Measurements from ENCODE around the gene CCDC6.

GRCh38 chr10:59820471-59820870 lies 85.9 kb downstream of the CCDC6 start:
- TF ChIP-seq CTCF (conservative IDR thresholded peaks at IDR 0.05; ENCODE audit: low read depth, low read length) (no peak), EZH2 (IDR thresholded peaks at IDR 0.05; ENCODE audit: low read length, unreplicated experiment) (no peak)
